H1 (cell line): Measurements from ENCODE around the gene NPC1L1. TPM values are rescaled to one million over a fixed set of nuclear protein-coding genes. Genes with fewer than 3 reads are reported as not detected.

Experiments used
- CHD2 ChIP-seq: IDR thresholded peaks from 2 replicates; pipeline ENCODE4 v1.6.1; 2012; ENCODE audit warnings: low read length, improper control_type of control experiment
- SIN3A ChIP-seq, 2 experiments: IDR thresholded peaks in 1 of 2; conservative IDR thresholded peaks in 1 of 2; 2 replicates each; pipeline ENCODE4 v1.6.1; 2011 to 2012; ENCODE audit warnings: low read length in 2 of 2, improper control_type of control experiment in 1 of 2, low read depth in 1 of 2, mild to moderate bottlenecking in 1 of 2
- ZNF274 ChIP-seq: IDR thresholded peaks from 2 replicates; pipeline ENCODE4 v1.7.0; 2012; ENCODE audit warnings: low read length, borderline replicate concordance; ENCODE audit errors: extremely low read depth
- polyA plus RNA-seq, 7 experiments: library from polyadenylated mRNA; depleted of rRNA in 3 of 7; stranded (reverse) in 5 of 7; unstranded in 2 of 7; fragments of >200 nt in 5 of 7; fragments of 200-250 nt in 2 of 7; gene quantifications; 1 replicate in 5 of 7; 2 replicates in 1 of 7; 4 replicates in 1 of 7; pipeline versions ENCODE4 v1.2.1 to v1.2.3, GENCODE V29; 2011 to 2013; ENCODE audit warnings: missing spikeins in 2 of 7, mixed read lengths in 2 of 7
- total RNA-seq: library from RNA; stranded (reverse); fragmentation: NEBNext Ultra II Directional; extraction: Animal tissue kit (Norgen Biotek cat#: 25700); gene quantifications from 2 replicates; pipeline ENCODE4 v1.2.1, GENCODE V29; 2021
- TF ChIP-seq, protein P1 (sequence below): IDR thresholded peaks from 2 replicates; pipeline ENCODE4 v1.6.1; 2011; ENCODE audit warnings: low read length, improper control_type of control experiment

Gene NPC1L1
- total and polyA plus RNA-seq, 2 of the 8 experiments (the other 6 are each of a cell fraction or from before 2014, with no cell fraction given): 0.06 to 0.21 TPM

DNA sequence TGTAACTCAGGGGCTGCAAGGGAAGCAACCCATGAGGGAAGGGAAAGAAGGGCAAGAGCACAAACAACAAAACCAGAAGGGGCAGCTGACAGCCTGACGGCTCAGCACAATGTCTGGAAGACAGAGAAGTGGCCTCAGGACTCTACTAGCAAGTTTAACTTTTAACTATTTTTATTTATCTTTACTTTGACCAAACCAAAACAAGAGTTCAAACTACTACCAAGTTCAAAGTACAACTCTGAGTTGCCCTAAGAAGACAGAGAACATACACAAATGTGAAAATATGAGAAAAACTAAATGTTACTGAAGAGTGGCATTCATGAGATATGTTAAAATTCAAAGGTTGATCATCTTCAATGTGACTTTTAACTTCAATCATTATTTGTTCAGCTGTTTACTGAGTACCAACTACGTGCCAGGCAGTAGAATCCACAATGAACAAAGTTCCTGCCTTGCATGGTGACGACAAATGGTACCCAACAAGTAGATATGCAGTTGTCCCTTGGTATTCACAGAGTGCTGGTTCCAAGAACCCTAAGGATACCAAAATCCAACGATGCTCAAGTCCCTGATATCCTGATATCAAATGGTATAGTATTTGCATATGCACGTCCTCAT, 70.4 kb downstream of the NPC1L1 start (continued):
- no peak for TF ChIP-seq ZNF274
- TF ChIP-seq, protein P1, sequence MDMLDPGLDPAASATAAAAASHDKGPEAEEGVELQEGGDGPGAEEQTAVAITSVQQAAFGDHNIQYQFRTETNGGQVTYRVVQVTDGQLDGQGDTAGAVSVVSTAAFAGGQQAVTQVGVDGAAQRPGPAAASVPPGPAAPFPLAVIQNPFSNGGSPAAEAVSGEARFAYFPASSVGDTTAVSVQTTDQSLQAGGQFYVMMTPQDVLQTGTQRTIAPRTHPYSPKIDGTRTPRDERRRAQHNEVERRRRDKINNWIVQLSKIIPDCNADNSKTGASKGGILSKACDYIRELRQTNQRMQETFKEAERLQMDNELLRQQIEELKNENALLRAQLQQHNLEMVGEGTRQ: no peak
- no peak for TF ChIP-seq CHD2
- no peak for TF ChIP-seq SIN3A (conservative IDR thresholded peaks at IDR 0.05 in 1 of 2, IDR thresholded peaks at IDR 0.05 in 1 of 2; ENCODE audit: low read depth in 1 of 2, low read length in 2 of 2)
